NCI-H510A (cell line): ENCODE results near the gene COL4A6.

ENCODE experiments used
- DNase-seq: peaks from one replicate; lab custom pipeline; 2025; lab: John Stamatoyannopoulos, UW

Gene COL4A6

DNA sequence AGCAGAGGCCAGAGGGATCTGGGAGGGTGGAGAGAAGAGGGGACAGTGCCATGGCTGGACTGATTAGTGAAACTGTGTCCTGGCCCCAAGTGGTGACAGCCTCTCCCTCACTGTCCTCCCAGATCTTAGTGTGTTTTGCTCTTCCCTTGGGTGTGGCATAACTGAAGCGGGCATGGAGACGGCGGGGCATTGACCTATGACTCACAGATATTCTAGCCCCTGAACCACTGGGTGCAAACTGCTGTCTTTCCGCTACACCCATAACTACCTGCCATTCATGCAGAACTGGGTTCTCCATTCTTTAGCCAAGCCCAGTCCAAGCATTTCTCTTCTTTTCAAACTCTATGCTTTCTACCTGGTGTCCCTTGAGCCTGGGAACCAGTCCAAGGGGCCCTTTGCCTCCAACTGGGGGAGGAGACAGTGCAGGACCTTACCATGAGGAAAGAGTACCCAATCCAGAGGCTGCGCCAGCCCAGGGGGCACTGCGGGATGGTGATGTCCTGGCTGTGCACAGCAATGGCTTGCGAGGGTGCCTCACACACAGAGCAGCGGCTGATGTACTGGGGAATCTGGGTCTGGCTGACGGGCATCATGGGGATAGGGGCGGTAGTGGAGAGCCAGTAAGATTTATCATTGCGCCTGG, 279.1 kb downstream of the COL4A6 start:
- DNase-seq: no peak

- DNase-seq: no peak
Observed at GRCh38 chrX:108157628-108158027, 280.6 kb downstream of the COL4A6 start.

- no peak for DNase-seq
Observed at GRCh38 chrX:108156934-108157466, 281.2 kb downstream of the COL4A6 start.

GRCh38 chrX:108156082-108156481, 282.1 kb downstream of the COL4A6 start:
- DNase-seq: no peak

DNA sequence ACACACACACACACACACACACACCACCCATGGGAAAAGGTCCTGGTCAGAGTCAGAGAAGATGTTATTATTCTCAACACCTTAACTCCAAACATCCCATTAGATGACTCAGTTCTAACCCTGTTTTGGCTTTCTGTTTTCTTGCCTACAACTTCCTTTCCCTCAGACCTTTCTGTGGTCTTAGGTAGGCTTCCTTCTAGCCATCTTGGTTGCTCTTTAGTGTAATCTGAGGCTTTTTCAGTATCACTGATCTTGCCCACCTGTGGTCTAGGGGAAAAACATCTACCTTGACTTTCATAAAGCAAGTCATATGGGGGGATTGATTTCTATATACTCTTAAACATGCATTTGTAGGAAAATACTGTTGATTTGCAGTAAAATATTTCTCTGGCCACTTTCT, 289.7 kb downstream of the COL4A6 start:
- DNase-seq: no peak

DNA sequence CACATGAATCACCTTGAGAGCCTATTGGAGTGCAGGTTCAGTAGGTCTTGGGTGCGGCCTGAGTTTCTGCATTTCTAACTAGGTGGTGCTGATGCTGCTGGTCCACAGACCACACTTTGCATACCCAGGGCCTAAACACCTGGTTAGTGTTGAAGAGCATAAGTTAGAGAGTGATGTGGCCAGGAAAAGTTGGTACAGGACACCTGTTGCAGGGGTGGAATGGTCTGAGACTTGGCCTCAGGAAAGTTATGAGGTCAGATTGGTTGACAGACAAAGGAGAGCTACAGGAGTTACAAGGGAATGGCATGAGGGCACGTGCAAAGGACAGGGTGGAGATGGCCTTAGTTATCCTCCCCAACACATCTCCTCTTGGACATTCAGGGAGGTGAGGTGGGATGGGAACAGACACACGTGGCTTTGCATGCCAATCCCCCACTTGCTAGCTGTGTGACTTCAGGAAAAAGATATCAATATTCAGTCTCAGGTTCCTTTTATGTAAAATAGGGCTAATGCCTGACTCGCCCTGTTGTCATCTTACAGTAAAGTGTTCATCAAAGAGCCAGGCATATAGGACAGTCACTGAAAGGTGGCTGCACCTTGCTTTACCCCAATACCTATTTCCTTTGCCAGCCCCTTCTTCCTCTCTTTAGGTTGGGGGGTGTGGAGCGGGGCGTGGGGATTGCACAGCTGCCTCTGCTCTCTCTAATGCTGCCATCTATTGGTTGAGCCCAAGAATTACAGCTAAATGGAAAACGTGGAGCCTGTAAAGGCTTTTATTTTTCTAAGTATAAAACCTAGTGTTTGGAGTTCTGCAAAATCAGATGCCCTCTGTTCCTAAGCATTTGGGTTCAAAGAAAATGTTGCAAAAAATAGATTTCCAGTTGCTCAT, 299.2 kb downstream of the COL4A6 start:
- no peak for DNase-seq

GRCh38 chrX:108134724-108135123, 303.5 kb downstream of the COL4A6 start:
- DNase-seq: no peak

GRCh38 chrX:108132876-108133275, 305.3 kb downstream of the COL4A6 start:
- no peak for DNase-seq

DNA sequence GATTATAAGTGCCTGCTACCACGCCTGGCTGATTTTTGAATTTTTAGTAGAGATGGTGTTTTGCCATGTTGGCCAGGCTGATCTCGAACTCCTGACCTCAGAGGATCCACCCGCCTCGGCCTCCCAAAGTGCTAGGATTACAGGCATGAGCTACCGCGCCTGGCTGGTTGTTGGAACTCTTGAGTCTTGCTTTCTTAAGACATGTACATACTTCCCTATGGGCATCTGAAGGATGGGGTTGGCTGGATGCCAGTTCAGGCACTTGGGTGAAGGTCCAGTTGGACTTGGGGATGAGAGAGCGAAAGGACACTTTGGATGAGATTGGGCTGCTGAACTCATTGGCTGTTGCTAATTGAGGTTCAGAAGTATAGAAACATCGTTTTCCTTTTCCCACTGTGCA, 306.2 kb downstream of the COL4A6 start:
- no peak for DNase-seq

- DNase-seq: no peak
Observed at GRCh38 chrX:108131471-108131870, 306.8 kb downstream of the COL4A6 start.

GRCh38 chrX:108130889-108131288, 307.3 kb downstream of the COL4A6 start:
- no peak for DNase-seq

DNA sequence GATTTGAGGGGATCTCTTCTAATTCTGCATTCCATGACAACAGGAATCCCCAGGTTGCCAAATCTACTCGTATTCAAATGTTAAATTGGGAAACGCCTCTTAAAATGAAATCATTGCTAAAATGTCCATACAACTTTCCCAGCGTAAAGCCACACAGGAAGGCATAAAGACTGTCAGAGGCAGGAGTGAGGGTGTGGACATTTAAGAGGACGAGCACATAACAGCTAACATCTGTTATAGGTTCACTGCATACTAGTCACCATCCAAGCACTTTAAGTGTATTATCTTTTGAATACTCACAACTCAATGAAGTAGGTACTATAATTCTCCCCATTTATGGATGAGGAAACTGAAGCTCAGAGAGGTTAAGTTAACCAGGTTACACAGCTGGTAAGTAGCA, 311.1 kb downstream of the COL4A6 start:
- DNase-seq: no peak

GRCh38 chrX:108126661-108127060, 311.6 kb downstream of the COL4A6 start:
- DNase-seq: no peak

DNA sequence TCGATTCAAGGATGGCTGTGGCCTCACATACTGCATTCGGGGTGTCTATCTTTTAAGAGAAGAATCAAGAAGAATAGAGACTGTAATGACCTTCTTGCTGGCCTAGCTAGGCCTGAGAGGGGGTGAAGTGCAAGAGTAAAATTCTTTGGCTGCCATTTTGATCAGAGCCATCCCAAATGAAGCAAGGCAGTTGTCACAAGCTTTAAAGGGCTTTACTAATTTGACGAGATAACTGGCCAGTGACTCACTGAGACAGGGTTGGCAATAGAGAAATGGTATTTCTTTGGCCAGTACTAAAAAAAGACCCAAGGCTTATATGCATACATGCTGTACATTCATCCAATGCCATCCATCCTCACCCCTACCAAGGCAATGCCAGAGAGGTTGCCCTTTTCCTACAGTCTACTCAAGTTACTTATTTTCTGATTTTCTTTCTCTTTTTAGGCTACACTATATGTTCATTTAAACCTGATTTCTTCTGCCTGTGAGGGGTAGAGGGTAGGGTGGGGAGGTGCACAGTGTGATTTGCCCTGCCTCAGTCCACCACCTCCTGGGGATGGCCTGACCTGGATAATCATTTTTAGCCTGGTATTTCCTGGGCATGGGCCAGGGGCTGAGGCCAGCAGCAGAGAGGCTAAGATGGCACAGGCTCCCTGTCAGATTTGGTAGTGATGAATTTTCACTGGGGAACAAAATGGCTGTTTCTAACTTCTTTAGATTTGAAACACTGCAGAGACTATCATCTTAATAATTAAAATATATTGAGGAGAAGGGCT, 314.4 kb downstream of the COL4A6 start:
- no peak for DNase-seq

DNA sequence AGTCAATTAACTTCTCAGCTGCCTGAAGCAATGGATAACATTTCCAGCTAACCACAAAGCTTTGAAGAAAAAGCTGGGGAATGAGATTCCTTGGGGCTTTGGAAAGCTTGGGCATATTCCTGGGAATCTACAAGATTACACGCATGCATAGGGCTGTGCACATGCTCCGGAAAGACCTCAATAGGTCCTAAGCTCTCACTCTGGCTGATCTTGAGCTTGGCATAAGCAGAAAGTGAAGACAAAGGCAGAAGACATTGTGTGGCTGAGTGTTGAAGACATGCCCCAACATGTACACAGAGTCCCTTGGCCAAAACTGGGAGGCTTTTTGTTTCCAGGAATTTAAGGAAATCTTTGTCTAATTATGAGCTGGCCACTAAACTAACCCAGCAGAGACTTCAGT, 315.5 kb downstream of the COL4A6 start:
- no peak for DNase-seq

GRCh38 chrX:108121291-108121690, 316.9 kb downstream of the COL4A6 start:
- DNase-seq: no peak

GRCh38 chrX:108117988-108118387, 320.2 kb downstream of the COL4A6 start:
- DNase-seq: no peak

DNA sequence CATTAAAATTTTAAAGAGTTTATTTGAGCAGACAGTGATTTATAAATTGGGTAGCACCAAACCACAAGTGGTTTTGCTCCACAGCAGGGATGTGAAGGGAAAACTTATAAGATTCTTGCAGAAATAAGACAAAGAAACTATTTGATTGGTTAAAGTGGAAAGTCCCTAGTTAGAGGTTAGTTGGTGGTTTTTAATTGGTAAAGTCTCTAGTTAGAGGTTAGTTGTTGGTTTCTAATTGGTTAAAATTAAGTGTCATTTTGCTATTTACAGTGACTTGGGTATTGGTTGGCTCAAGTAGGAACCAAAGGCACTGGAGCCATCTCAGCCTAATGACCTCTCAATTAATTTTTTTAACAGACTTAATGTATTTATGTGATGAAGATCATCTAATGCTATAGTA, 323.7 kb downstream of the COL4A6 start:
- no peak for DNase-seq
